Upper lobe of left lung (tissue), 6 donors: ENCODE results near the gene SEMA3E. TPM values are rescaled to one million over a fixed set of nuclear protein-coding genes. Genes with fewer than 3 reads are reported as not detected.
A peak's percentile ranks its signal among the peaks of the same experiment; 100 is the strongest.

Experiments used
- ATAC-seq, 2 donors: fragments of 200-7000 bp; cut with Tn5 transposase; one replicate each; pipeline ENCODE4 v1.9.1; 2022; ENCODE audit warnings: mild to moderate bottlenecking in 2 of 2, moderate library complexity in 2 of 2; ENCODE audit not compliant: low FRiP score in 2 of 2
- DNase-seq, 2 donors: peaks; one replicate each; pipeline ENCODE4 v3.0.0-alpha.2; 2019 to 2020
- H3K27ac ChIP-seq, 4 donors: fragments of 200-600 bp; sonication (generic); one replicate each; pipeline ENCODE4 v1.5.1; 2016 to 2019
- H3K27me3 ChIP-seq, 4 donors: fragments of 200-600 bp; sonication (generic); one replicate each; pipeline ENCODE4 v1.5.1; 2017 to 2019
- H3K36me3 ChIP-seq, 4 donors: fragments of 200-600 bp; sonication (generic); one replicate each; pipeline ENCODE4 v1.5.1; 2016 to 2019
- H3K4me1 ChIP-seq, 4 donors: fragments of 200-600 bp; sonication (generic); one replicate each; pipeline ENCODE4 v1.5.1; 2018 to 2019
- H3K4me3 ChIP-seq, 4 donors: fragments of 200-600 bp; sonication (generic); one replicate each; pipeline ENCODE4 v1.5.1; 2017 to 2019; ENCODE audit warnings: mild to moderate bottlenecking in 2 of 4, moderate library complexity in 1 of 4
- H3K9me3 ChIP-seq, 4 donors: fragments of 200-600 bp; sonication (generic); one replicate each; pipeline ENCODE4 v1.5.1; 2018 to 2019
- EP300 ChIP-seq, 4 donors: sonication (generic); formaldehyde crosslinking; IDR thresholded peaks; one replicate each; pipeline ENCODE4 v1.5.1; 2017; ENCODE audit warnings: antibody characterized with exemption in 4 of 4, control low read depth in 2 of 4
- POLR2A ChIP-seq, 4 donors: fragments of 450-650 bp; IDR thresholded peaks; one replicate each; pipeline ENCODE4 v1.5.1; 2016 to 2017; ENCODE audit warnings: antibody characterized with exemption in 4 of 4, mild to moderate bottlenecking in 2 of 4
- POLR2AphosphoS5 ChIP-seq, 2 donors: sonication (generic); formaldehyde crosslinking; IDR thresholded peaks; one replicate each; pipeline ENCODE4 v1.5.1; 2017; ENCODE audit warnings: antibody characterized with exemption in 2 of 2
- WGBS, 2 donors: methylation state at CpG; one replicate each; pipeline ENCODE4 v1.1.5; 2017 to 2018; 5-methylcytosine and 5-hydroxymethylcytosine counted together
- total RNA-seq, 6 donors: library from RNA; depleted of rRNA in 4 of 6; stranded (reverse); fragments of >200 nt in 4 of 6; gene quantifications; one replicate each; pipeline versions ENCODE4 v1.1.0 to v1.2.1, GENCODE V29; 2016 to 2021
- TF ChIP-seq, protein P1 (sequence below), 6 experiments: fragments of 450-650 bp in 4 of 6; fragments of 200-600 bp in 2 of 6; sonication (generic) in 2 of 6; IDR thresholded peaks; one replicate each; pipeline ENCODE4 v1.5.1; 2016 to 2019; ENCODE audit warnings: antibody characterized with exemption in 6 of 6
- donor health status: DM: no; HTN: no; CAD: no; lungs with moderate emphysema.
- donor health status: DM: no; HTN: yes; CAD: no; lungs with severe emphysema.

SEMA3E gene
- total RNA-seq, 6 donors from 2014 or later: under 0.01 to 14.2 (median 6.9) TPM

DNA sequence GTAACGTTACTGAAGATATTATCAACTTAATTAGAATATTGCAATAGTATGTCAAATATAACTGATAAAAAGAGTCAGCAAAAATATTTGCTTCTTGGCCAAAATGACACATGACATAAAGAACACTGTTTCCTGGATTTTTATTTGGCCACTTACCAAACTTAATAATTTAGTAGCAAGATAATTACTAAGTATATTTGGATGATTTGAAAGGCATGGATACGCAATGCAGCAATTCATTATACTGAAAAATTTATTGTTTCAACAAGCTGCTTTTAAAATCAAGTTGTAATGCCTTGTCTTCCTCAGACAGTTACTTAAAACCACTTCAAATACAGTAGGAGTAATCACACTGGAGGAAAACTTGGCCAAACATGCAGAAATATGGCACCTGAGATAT lies 234.0 kb downstream of the SEMA3E start:
- TF ChIP-seq EP300 (IDR thresholded peaks at IDR 0.05): no peak
- TF ChIP-seq POLR2A (IDR thresholded peaks at IDR 0.05): no peak
- TF ChIP-seq POLR2AphosphoS5 (IDR thresholded peaks at IDR 0.05): no peak
- TF ChIP-seq, protein P1, sequence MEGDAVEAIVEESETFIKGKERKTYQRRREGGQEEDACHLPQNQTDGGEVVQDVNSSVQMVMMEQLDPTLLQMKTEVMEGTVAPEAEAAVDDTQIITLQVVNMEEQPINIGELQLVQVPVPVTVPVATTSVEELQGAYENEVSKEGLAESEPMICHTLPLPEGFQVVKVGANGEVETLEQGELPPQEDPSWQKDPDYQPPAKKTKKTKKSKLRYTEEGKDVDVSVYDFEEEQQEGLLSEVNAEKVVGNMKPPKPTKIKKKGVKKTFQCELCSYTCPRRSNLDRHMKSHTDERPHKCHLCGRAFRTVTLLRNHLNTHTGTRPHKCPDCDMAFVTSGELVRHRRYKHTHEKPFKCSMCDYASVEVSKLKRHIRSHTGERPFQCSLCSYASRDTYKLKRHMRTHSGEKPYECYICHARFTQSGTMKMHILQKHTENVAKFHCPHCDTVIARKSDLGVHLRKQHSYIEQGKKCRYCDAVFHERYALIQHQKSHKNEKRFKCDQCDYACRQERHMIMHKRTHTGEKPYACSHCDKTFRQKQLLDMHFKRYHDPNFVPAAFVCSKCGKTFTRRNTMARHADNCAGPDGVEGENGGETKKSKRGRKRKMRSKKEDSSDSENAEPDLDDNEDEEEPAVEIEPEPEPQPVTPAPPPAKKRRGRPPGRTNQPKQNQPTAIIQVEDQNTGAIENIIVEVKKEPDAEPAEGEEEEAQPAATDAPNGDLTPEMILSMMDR (IDR thresholded peaks at IDR 0.05): no peak
- Histone ChIP-seq H3K4me1 (no peaks in the 10 kb centered on the region), H3K4me3 (no peak overlapping the region), H3K9me3 (no peaks in the 10 kb centered on the region), H3K36me3 (no peaks in the 10 kb centered on the region), H3K27ac (no peak overlapping the region), H3K27me3 (no peaks in the 10 kb centered on the region)
- 23 to 48% methylated on average over 2 of the region's 2 CpGs for WGBS, 2 donors
- no peak for ATAC-seq
- no peak for DNase-seq

DNA sequence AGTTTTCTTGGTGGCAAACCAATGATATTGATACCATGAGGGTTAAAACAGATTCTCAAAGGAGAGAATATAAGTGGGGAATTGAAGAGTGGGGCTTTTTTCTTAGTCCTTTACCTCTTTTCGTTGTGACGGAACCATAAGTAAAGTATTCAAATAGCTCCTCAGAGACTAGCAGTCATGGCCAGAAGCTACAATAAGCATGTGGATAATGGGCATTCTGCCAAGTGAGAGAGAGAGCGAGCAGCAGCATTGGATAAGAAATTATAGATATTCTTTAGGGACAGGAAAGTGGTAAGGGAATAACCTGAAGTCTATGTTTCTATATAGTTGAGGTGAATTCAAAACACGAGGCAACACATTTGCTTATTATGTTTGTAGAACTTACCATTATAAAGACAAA lies 235.1 kb downstream of the SEMA3E start:
- Histone ChIP-seq H3K4me1 (no peaks in the 10 kb centered on the region), H3K27ac (no peak overlapping the region), H3K4me3 (no peak overlapping the region), H3K27me3 (no peaks in the 10 kb centered on the region), H3K9me3 (no peaks in the 10 kb centered on the region), H3K36me3 (no peaks in the 10 kb centered on the region)
- ATAC-seq (no peak), DNase-seq (no peak)
- WGBS, 2 donors: 25 to 48% methylated on average over 4 of the region's 4 CpGs
- TF ChIP-seq POLR2A (IDR thresholded peaks at IDR 0.05) (no peak), EP300 (IDR thresholded peaks at IDR 0.05) (no peak), POLR2AphosphoS5 (IDR thresholded peaks at IDR 0.05) (no peak)
- TF ChIP-seq, protein P1 (IDR thresholded peaks at IDR 0.05): no peak

DNA sequence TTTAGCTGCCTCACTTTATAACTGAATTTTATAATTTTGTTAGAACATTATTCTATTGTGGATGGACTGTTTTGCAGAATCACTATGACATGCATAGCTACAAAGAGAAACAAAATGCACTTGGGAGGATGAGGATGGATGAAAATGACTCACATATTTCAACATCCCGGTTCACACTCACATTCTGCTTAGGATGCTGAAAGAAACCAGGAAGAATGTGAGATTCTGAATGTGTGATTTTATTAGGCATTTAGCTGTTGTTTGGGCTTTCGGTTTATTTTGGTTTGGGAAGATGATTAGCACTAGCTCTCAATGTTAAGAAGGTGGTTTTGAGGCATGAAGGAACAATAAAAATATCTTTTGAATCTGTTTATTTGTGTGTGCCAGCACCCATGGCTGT lies 235.5 kb downstream of the SEMA3E start:
- no peaks in the 10 kb centered on the region for H3K9me3 ChIP-seq
- no peak for TF ChIP-seq POLR2AphosphoS5 (IDR thresholded peaks at IDR 0.05)
- TF ChIP-seq EP300 (IDR thresholded peaks at IDR 0.05): no peak
- TF ChIP-seq, protein P1 (IDR thresholded peaks at IDR 0.05): no peak
- no peak for TF ChIP-seq POLR2A (IDR thresholded peaks at IDR 0.05)
- H3K27ac ChIP-seq: no peak overlapping the region
- no peak overlapping the region for H3K4me3 ChIP-seq
- ATAC-seq: no peak
- WGBS, 2 donors: 61 to 71% methylated on average over 2 of the region's 2 CpGs
- H3K4me1 ChIP-seq: no peaks in the 10 kb centered on the region
- H3K27me3 ChIP-seq: no peaks in the 10 kb centered on the region
- H3K36me3 ChIP-seq: no peaks in the 10 kb centered on the region
- DNase-seq: no peak

DNA sequence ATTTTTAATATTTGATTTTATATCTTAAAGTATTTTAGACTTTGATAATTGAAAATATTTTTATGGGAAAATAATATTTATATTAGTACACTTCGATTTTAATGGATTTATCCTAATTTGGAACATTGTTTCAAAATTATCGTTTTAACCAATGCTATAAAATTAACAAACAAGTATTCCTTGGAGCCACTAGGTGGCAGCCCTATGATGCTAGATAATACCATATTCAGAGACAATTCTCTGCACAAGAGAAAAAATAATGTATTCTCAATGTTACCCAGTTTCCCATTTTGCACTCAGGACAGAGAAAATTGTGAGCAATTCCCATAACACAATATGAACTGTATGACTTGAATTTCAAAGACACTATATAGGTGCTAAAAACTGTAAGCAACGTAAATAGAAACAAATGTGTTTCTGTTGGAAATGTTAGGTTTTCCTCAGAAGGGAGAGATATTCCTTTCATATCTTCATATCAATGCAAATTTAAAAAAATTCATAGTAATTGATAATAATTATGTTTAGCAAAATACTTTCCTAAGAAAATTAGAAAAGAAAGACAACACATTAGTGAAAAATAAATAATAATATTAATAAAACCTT lies 237.8 kb downstream of the SEMA3E start:
- TF ChIP-seq POLR2AphosphoS5 (IDR thresholded peaks at IDR 0.05): no peak
- TF ChIP-seq, protein P1 (IDR thresholded peaks at IDR 0.05): peak in 4 of 6 experiments; percentile 21 to 52 (median 44)
- Histone ChIP-seq H3K4me3 (no peak overlapping the region), H3K27ac (no peak overlapping the region), H3K9me3 (no peaks in the 10 kb centered on the region), H3K36me3 (no peaks in the 10 kb centered on the region), H3K4me1 (no peaks in the 10 kb centered on the region), H3K27me3 (no peaks in the 10 kb centered on the region)
- DNase-seq (no peak), ATAC-seq (no peak)
- 30 to 32% methylated on average over 3 of the region's 3 CpGs for WGBS, 2 donors

DNA sequence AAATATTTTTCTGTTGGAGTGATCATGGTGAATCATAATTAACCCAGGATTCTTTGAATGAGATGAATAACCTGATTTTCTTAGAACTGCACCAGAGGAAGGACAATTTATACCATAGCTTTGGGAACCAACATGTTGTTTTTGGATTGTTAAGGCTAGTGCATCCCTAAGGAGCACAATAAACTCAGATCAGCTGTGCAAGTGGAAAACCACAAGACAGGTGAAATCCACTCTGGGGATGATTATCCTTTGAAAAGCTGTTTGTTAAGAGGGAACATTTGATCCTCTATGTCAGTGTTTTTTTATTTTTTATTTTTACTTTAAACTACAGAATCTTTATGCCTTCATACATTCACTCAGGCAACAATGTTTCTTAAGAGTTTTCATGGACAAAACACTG lies 254.2 kb downstream of the SEMA3E start:
- no peaks in the 10 kb centered on the region for H3K4me1 ChIP-seq
- no peaks in the 10 kb centered on the region for H3K36me3 ChIP-seq
- no peak for DNase-seq
- ATAC-seq: no peak
- H3K27ac ChIP-seq: no peak overlapping the region
- H3K9me3 ChIP-seq: no peaks in the 10 kb centered on the region
- TF ChIP-seq EP300 (IDR thresholded peaks at IDR 0.05) (no peak), POLR2AphosphoS5 (IDR thresholded peaks at IDR 0.05) (no peak), POLR2A (IDR thresholded peaks at IDR 0.05) (no peak)
- TF ChIP-seq, protein P1 (IDR thresholded peaks at IDR 0.05): no peak
- H3K27me3 ChIP-seq: no peaks in the 10 kb centered on the region
- H3K4me3 ChIP-seq: no peak overlapping the region
